AG08396 (cell line): ENCODE data around the gene ZNF264.
A peak's percentile ranks its signal among the peaks of the same experiment; 100 is the strongest.
"Not testable (repeated sequence)": the region's sequence is repeated elsewhere in the genome, so short reads cannot be mapped to it uniquely, and the experiment has no call there.

Source experiments
- DNase-seq: peaks from one replicate; pipeline ENCODE4 v3.0.0; 2012; ENCODE audit warnings: low spot score, mixed read lengths

ZNF264 gene

GRCh38 chr19:57191141-57192076 lies at the start of gene ZNF264:
Gene ZNF264 (plus strand): TSS chr19:57191500. CDS start chr19:57191914, 414 bp downstream.
- DNase-seq = peak; percentile 94

DNA sequence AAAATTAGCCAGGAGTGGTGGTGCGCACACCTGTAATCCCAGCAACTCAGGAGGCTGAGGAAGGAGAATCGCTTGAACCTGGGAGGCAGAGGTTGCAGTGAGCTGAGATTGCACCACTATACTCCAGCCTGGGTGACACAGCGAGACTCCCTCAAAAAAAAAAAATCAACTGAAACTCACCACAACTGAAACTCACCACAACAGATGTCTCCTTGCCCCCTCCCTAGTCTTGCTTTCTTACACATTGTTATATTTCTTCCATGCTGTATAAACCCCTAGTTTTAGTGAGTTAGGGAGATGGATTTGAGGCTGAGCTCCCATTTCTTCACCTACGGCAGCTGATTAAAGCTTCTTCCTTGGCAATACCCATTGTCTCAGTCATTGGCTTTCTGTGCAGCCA lies 49.6 kb upstream of the ZNF264 start:
- no peak for DNase-seq

DNA sequence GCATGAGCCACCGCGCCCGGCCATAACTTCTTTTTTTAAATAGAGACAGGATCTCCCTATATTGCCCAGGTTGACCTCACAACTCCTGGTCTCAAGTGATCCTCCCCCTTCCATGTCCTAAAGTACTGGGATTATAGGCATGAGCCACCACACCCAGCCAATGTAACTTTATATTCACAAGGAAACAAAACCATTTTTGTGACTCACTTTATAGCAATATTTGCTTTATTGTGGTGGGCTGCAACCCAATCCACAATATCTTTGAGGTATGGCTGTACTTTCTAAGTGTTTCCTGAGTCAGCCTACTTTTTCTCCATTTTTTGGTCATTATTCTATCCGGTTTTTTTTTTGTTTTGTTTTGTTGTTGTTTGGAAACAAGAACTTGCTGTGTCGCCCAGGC lies 38.4 kb upstream of the ZNF264 start:
- no peak for DNase-seq

DNA sequence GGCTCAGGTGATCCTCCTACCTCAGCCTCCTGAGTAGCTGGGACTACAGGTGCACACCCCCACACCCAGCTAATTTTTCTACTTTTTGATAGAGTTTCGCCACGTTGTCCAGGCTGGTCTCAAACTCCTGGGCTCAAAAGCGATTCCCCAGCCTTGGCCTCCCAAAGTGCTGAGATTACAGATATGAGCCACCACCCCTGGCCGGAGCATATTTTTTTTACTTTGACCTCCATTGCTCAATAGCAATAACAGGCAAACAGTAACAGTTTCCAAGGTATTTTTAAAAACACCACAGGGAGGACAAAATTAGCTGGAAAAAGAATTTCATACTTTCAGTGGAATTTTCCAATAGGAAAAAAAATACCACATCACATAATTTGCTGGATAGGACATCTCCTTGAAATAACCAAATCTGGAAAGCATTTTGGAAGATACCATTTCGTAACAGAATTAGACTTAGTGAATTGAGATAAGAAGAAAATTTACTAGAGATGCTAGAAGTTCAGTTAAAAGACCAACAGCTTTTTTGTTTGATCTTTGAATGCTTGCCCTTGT lies 29.2 kb upstream of the ZNF264 start:
- DNase-seq = no peak

- DNase-seq = no peak
Measured at GRCh38 chr19:57165846-57166245, 25.5 kb upstream of the ZNF264 start.

- no peak for DNase-seq
Measured at GRCh38 chr19:57167385-57167784, 23.9 kb upstream of the ZNF264 start, which contains the start of gene DUXA. Gene DUXA (minus strand): TSS chr19:57167485. CDS start chr19:57167443, 42 bp downstream.

GRCh38 chr19:57171551-57172081 lies 19.7 kb upstream of the ZNF264 start:
- DNase-seq = peak; percentile 75

DNA sequence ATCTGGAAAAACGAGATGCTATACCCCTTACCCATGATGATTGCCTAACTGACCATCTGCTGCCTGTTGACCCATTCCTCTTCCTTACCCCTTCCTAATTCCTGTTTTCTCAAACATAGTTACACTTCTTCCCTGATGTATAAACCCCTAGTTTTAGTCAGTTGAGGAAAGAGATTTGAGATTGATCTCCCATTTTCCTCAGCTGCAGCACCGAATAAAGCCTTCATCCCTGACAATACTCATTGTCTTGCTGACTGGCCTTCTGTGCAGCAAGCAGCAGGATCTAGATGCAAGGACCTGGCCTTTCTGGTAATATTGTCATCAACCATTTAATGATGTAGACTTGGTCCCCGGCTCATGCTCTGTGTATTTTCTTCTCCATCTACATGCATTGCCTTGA lies 999 bp upstream of the ZNF264 start:
- DNase-seq = no peak

- peak; percentile 26 for DNase-seq
Measured at GRCh38 chr19:57192077-57192420, 749 bp downstream of the ZNF264 start.

GRCh38 chr19:57192993-57193392 lies 1.7 kb downstream of the ZNF264 start:
- no peak for DNase-seq

GRCh38 chr19:57197874-57198273 lies 6.6 kb downstream of the ZNF264 start:
- not testable (repeated sequence) for DNase-seq

DNA sequence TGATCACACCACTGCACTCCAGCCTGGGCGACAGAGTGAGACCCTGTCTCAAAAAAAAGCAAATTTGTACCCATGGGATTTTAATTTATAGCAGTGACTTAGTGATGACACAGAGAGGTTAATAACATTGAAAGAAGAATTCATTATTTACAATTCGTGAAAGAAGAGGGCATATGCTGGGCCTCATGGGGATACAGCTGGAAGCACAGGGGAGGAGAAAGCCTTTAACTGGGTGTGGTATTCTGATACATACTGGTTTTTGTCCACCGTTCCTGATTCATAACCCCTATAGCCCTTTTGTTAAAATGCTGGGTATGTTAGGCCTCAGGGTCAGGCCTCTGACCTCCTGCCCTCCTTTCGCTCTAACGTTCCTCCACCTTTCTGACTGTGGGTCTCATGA lies 10.9 kb downstream of the ZNF264 start:
- no peak for DNase-seq

- DNase-seq = no peak
Measured at GRCh38 chr19:57210381-57210780, 19.1 kb downstream of the ZNF264 start.

DNA sequence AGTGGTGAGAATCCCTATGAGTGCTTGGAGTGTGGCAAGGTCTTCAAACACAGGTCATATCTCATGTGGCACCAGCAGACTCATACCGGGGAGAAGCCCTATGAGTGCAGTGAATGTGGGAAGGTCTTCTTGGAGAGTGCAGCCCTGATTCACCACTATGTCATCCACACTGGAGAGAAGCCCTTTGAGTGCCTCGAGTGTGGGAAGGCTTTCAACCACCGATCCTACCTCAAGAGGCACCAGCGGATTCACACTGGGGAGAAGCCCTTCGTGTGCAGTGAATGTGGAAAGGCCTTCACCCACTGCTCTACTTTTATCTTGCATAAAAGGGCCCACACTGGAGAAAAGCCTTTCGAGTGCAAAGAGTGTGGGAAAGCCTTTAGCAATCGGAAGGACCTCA lies 20.8 kb downstream of the ZNF264 start:
- no peak for DNase-seq

DNA sequence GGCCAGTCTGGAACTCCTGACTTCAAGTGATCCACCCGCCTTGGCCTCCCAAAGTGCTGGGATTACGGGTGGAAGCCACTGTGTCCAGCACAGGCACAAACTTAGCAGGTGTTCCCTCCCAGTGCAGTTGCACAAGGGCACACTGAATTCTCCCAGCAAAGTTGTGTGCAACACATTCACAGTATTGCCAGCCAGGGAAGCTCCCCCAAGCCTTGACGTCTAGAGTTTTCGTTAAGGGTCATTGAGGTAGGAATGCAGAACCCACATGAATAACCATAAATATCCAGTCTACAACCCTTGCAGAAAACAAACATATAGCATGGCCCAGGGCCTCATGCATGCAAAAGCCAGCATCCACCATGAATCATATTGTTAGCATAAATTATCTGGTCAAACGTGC lies 36.2 kb downstream of the ZNF264 start:
- DNase-seq = no peak

DNA sequence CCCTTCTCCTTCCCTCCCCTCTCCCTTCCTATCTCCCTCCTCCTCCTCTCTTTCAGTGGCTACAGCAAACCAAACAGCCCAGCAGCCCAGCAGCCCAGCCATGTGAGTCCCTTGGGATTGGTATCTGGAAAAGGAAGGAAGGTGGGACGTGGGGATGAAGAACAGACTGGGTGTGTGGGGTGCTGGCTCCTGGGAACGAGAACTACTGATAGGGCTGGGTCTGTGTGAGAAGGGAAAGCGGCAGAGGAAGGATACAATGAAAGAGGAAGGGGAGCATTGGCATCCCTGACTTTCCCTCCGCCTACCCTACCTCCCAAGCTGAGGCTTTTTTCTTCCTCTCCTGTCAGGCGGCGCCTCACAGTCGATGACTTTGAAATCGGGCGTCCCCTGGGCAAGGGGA lies 40.4 kb downstream of the ZNF264 start:
- DNase-seq = no peak

DNA sequence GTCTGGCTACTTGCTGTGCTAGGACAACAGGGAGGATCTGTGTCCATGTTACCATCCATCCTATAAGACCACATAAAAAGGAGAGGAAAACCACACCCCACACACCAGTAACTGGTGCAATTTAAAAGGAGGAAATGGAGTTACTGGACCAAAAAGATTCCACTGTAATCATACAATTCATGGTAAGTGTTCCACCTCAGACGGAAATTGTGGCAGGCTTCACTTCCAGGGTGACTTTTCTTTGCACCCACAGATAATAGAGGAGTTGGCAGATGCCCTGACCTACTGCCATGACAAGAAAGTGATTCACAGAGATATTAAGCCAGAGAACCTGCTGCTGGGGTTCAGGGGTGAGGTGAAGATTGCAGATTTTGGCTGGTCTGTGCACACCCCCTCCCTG lies 41.9 kb downstream of the ZNF264 start:
- DNase-seq = no peak

DNA sequence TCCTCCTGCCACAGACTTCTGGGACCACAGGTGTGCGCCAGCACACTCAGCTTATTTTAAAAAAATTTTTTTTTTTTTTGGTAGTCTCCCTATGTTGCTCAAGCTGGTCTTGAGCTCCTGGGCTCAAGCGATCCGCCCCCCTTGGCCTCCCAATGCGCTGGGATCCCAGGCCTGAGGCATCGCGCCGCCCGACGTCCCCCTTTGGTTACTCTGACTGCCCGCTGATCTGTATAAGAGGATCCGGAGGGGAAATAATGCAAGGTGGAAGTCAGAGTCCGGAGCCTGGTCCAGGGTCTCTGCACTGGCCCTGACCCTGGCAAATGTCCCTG lies 48.6 kb downstream of the ZNF264 start:
- DNase-seq = no peak

GRCh38 chr19:57240311-57241090 lies 49.2 kb downstream of the ZNF264 start, which contains the start of gene ZNF805:
Gene ZNF805 (plus strand): TSS chr19:57240632. CDS start chr19:57240892, 260 bp downstream.
- peak; percentile 97 for DNase-seq

DNA sequence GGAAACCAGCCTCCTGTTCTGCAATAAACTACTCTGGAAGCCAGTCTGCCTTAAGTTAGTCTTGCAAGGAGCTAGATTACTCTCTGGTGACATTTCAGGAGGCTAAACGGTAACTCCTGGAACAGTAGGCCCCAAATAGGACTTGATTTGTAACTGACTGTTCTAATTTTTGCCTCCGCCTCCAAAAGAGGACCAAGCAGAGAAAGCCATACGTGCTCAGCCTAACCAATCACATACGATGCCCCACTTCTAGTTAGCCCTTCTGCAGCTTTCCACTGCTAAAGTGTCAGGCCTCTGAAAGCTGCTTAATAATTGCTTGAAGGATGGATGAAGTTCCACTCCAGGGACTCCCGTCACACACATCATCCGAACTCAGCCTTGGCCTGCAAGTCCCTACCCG lies 49.9 kb downstream of the ZNF264 start:
- DNase-seq = no peak

- no peak for DNase-seq
Measured at GRCh38 chr19:57242821-57243220, 51.5 kb downstream of the ZNF264 start.

- no peak for DNase-seq
Measured at GRCh38 chr19:57244513-57244912, 53.2 kb downstream of the ZNF264 start.

DNA sequence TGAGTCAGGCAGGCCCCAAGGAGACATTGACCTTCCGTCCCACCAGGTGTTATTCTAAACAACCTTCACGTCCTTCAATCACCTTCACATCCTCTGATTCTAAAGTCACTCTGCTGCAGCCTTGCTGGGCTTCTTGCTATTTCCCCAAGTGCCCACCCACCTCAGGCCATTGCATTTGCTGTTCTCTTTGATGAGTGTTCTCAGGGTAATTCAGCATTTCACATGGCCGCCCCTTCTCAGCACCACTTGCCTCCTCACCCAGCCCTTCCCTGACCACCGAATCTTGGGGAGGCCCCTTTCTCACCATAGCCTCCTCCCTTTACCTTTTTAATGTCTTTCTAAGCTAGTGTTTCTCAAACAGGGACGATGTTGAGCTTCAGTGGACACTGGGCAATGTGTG lies 53.8 kb downstream of the ZNF264 start:
- no peak for DNase-seq
